T-helper 17 cell (primary cell): ENCODE measurements around the gene OR5T2. TPM values are rescaled to one million over a fixed set of nuclear protein-coding genes. Genes with fewer than 3 reads are reported as not detected.
"Not testable (repeated sequence)": the region's sequence is repeated elsewhere in the genome, so short reads cannot be mapped to it uniquely, and the experiment has no call there.

ENCODE experiments used
- ATAC-seq: fragments of 150-1000 bp; cut with Tn5 transposase; 2 replicates; pipeline ENCODE4 v1.10.0; 2021; ENCODE audit warnings: mild to moderate bottlenecking, moderate library complexity
- DNase-seq, 3 donors: peaks; one replicate each; pipeline versions ENCODE4 v3.0.0 to v3.0.0-alpha.2; 2020 to 2021
- H3K9me3 ChIP-seq: one replicate; pipeline ENCODE4 v1.7.0; 2013; ENCODE audit warnings: low read length, mild to moderate bottlenecking; ENCODE audit not compliant: control insufficient read depth, poor library complexity, severe bottlenecking
- H3K27ac Mint-ChIP-seq: one replicate; pipeline ENCODE4 v1.8.0; 2022; ENCODE audit warnings: mild to moderate bottlenecking, moderate library complexity, mixed read lengths
- H3K27me3 Mint-ChIP-seq: one replicate; pipeline ENCODE4 v1.8.0; 2022; ENCODE audit warnings: mixed read lengths
- H3K36me3 Mint-ChIP-seq: one replicate; pipeline ENCODE4 v1.8.0; 2022; ENCODE audit warnings: low read depth, mixed read lengths
- H3K4me1 Mint-ChIP-seq: one replicate; pipeline ENCODE4 v1.8.0; 2022; ENCODE audit warnings: mild to moderate bottlenecking, mixed read lengths
- H3K4me3 Mint-ChIP-seq: one replicate; pipeline ENCODE4 v1.8.0; 2022; ENCODE audit warnings: mild to moderate bottlenecking, moderate library complexity, mixed read lengths
- total RNA-seq, 4 donors: library from RNA in 2 of 4; stranded (reverse) in 2 of 4; gene quantifications; one replicate each; pipeline ENCODE4 v1.2.3 and lab custom pipeline; 2022 to 2026

The OR5T2 gene
- not detected for total RNA-seq
- 0 reads per million in 2 donors for total RNA-seq (lab: John Stamatoyannopoulos, UW)

GRCh38 chr11:56234155-56234554 lies at the start of gene OR5T2:
OR5T2 (minus strand) TSS chr11:56234255; CDS start chr11:56233062, 1,193 bp downstream.
- Mint-ChIP-seq H3K36me3 (no peaks in the 10 kb centered on the region), H3K27me3 (no peaks in the 10 kb centered on the region), H3K4me1 (no peaks in the 10 kb centered on the region), H3K4me3 (no peak within 1 kb of the TSS), H3K27ac (no peak within 1 kb of the TSS)
- no peak for DNase-seq
- ATAC-seq = no peak
- H3K9me3 ChIP-seq = no peaks in the 10 kb centered on the region

GRCh38 chr11:56273854-56274253 lies 39.8 kb upstream of the OR5T2 start, which contains the start of gene OR5T1:
OR5T1 (plus strand) TSS chr11:56274154; CDS start chr11:56275639, 1,485 bp downstream.
- Mint-ChIP-seq H3K27ac (no peak within 1 kb of the TSS), H3K4me3 (no peak within 1 kb of the TSS), H3K27me3 (no peaks in the 10 kb centered on the region), H3K4me1 (no peaks in the 10 kb centered on the region), H3K36me3 (no peaks in the 10 kb centered on the region)
- no peak for ATAC-seq
- no peaks in the 10 kb centered on the region for H3K9me3 ChIP-seq
- DNase-seq = no peak

- H3K4me1 Mint-ChIP-seq = no peaks in the 10 kb centered on the region
- DNase-seq = no peak
Observed at GRCh38 chr11:56271092-56271491, 37.0 kb upstream of the OR5T2 start.

GRCh38 chr11:56251954-56252353 lies 17.9 kb upstream of the OR5T2 start, which contains the start of gene OR5T3:
OR5T3 (plus strand) TSS chr11:56252254; CDS start chr11:56252254, 0 bp downstream.
- H3K9me3 ChIP-seq = no peaks in the 10 kb centered on the region
- DNase-seq (no peak), ATAC-seq (no peak)
- no peaks in the 10 kb centered on the region for H3K4me1 Mint-ChIP-seq
- no peak within 1 kb of the TSS for H3K4me3 Mint-ChIP-seq
- no peaks in the 10 kb centered on the region for H3K36me3 Mint-ChIP-seq
- no peak within 1 kb of the TSS for H3K27ac Mint-ChIP-seq
- H3K27me3 Mint-ChIP-seq = no peaks in the 10 kb centered on the region

More at GRCh38 chr11:56271092-56271491, 37.0 kb upstream of the OR5T2 start:
- H3K4me3 Mint-ChIP-seq = no peak overlapping the region
- ATAC-seq = no peak
- no peaks in the 10 kb centered on the region for H3K9me3 ChIP-seq
- H3K27me3 Mint-ChIP-seq = no peaks in the 10 kb centered on the region
- H3K36me3 Mint-ChIP-seq = no peaks in the 10 kb centered on the region
- H3K27ac Mint-ChIP-seq = no peak overlapping the region

- not testable (repeated sequence) for H3K4me1 Mint-ChIP-seq, H3K36me3 Mint-ChIP-seq, H3K27ac Mint-ChIP-seq, ATAC-seq, H3K9me3 ChIP-seq, H3K4me3 Mint-ChIP-seq, H3K27me3 Mint-ChIP-seq, DNase-seq
Observed at GRCh38 chr11:56219735-56220134, 14.3 kb downstream of the OR5T2 start.

GRCh38 chr11:56214537-56214936 lies 19.5 kb downstream of the OR5T2 start:
- DNase-seq (no peak), ATAC-seq (no peak)
- Mint-ChIP-seq H3K4me3 (no peak overlapping the region), H3K27ac (no peak overlapping the region), H3K36me3 (no peaks in the 10 kb centered on the region), H3K27me3 (no peaks in the 10 kb centered on the region), H3K4me1 (no peaks in the 10 kb centered on the region)
- no peaks in the 10 kb centered on the region for H3K9me3 ChIP-seq

- H3K4me1 Mint-ChIP-seq = no peaks in the 10 kb centered on the region
- ATAC-seq (no peak), DNase-seq (no peak)
- H3K4me3 Mint-ChIP-seq = no peak overlapping the region
- H3K27ac Mint-ChIP-seq = no peak overlapping the region
- H3K9me3 ChIP-seq = no peaks in the 10 kb centered on the region
- no peaks in the 10 kb centered on the region for H3K27me3 Mint-ChIP-seq
- H3K36me3 Mint-ChIP-seq = no peaks in the 10 kb centered on the region
Observed at GRCh38 chr11:56207790-56208189, 26.3 kb downstream of the OR5T2 start.

- no peaks in the 10 kb centered on the region for H3K9me3 ChIP-seq
- ATAC-seq (no peak), DNase-seq (no peak)
- H3K4me3 Mint-ChIP-seq = no peak overlapping the region
- H3K27me3 Mint-ChIP-seq = no peaks in the 10 kb centered on the region
- H3K4me1 Mint-ChIP-seq = no peaks in the 10 kb centered on the region
- no peak overlapping the region for H3K27ac Mint-ChIP-seq
- H3K36me3 Mint-ChIP-seq = no peaks in the 10 kb centered on the region
Observed at GRCh38 chr11:56197367-56197766, 36.7 kb downstream of the OR5T2 start.

- no peaks in the 10 kb centered on the region for H3K4me1 Mint-ChIP-seq
- no peak overlapping the region for H3K27ac Mint-ChIP-seq
- ATAC-seq (no peak), DNase-seq (no peak)
- no peaks in the 10 kb centered on the region for H3K9me3 ChIP-seq
- H3K36me3 Mint-ChIP-seq = no peaks in the 10 kb centered on the region
- no peak overlapping the region for H3K4me3 Mint-ChIP-seq
- no peaks in the 10 kb centered on the region for H3K27me3 Mint-ChIP-seq
Observed at GRCh38 chr11:56196705-56197104, 37.4 kb downstream of the OR5T2 start.

GRCh38 chr11:56188602-56189001 lies 45.5 kb downstream of the OR5T2 start:
- no peaks in the 10 kb centered on the region for H3K36me3 Mint-ChIP-seq
- no peak for ATAC-seq
- H3K27ac Mint-ChIP-seq = no peak overlapping the region
- no peaks in the 10 kb centered on the region for H3K4me1 Mint-ChIP-seq
- no peaks in the 10 kb centered on the region for H3K9me3 ChIP-seq
- H3K27me3 Mint-ChIP-seq = no peaks in the 10 kb centered on the region
- H3K4me3 Mint-ChIP-seq = no peak overlapping the region
- DNase-seq = no peak

GRCh38 chr11:56183459-56183858 lies 50.6 kb downstream of the OR5T2 start:
- Mint-ChIP-seq H3K4me1 (no peaks in the 10 kb centered on the region), H3K4me3 (no peak overlapping the region), H3K27ac (no peak overlapping the region), H3K27me3 (no peaks in the 10 kb centered on the region), H3K36me3 (no peaks in the 10 kb centered on the region)
- ATAC-seq (no peak), DNase-seq (no peak)
- no peaks in the 10 kb centered on the region for H3K9me3 ChIP-seq

Other genes with a start within 250 kb of the OR5T2 start
- not detected for gene OR5F1, start 239.6 kb downstream of the OR5T2 start, total RNA-seq
- gene OR5AS1, start 206.6 kb downstream of the OR5T2 start, total RNA-seq = not detected
- not detected for gene OR8I2, start 140.9 kb downstream of the OR5T2 start, total RNA-seq
- gene OR8H2, start 130.6 kb downstream of the OR5T2 start, total RNA-seq = not detected
- gene OR8H3, start 111.9 kb downstream of the OR5T2 start, total RNA-seq = not detected
- not detected for gene OR8J3, start 94.1 kb downstream of the OR5T2 start, total RNA-seq
- not detected for gene OR8K5, start 73.9 kb downstream of the OR5T2 start, total RNA-seq
- gene OR5J2, start 57.6 kb downstream of the OR5T2 start, total RNA-seq = not detected
- gene OR5T3, start 18.0 kb upstream of the OR5T2 start, total RNA-seq = not detected
- not detected for gene OR5T1, start 39.9 kb upstream of the OR5T2 start, total RNA-seq
- gene OR8H1, start 58.0 kb upstream of the OR5T2 start, total RNA-seq = not detected
- not detected for gene OR8K3, start 80.9 kb upstream of the OR5T2 start, total RNA-seq
- gene OR8K1, start 111.8 kb upstream of the OR5T2 start, total RNA-seq = not detected
- gene OR8J1, start 120.0 kb upstream of the OR5T2 start, total RNA-seq = not detected
- not detected for gene OR8U1, start 141.4 kb upstream of the OR5T2 start, total RNA-seq
- gene OR5AL1, start 178.4 kb upstream of the OR5T2 start, total RNA-seq = not detected
- not detected for gene OR5M3, start 239.1 kb upstream of the OR5T2 start, total RNA-seq